ENCODE results near the gene NDUFS8. TPM values are rescaled to one million over a fixed set of nuclear protein-coding genes. Genes with fewer than 3 reads are reported as not detected.

NDUFS8 gene
- total and polyA plus RNA-seq, 12 donors: 330 to 774 (median 430) TPM

DNA sequence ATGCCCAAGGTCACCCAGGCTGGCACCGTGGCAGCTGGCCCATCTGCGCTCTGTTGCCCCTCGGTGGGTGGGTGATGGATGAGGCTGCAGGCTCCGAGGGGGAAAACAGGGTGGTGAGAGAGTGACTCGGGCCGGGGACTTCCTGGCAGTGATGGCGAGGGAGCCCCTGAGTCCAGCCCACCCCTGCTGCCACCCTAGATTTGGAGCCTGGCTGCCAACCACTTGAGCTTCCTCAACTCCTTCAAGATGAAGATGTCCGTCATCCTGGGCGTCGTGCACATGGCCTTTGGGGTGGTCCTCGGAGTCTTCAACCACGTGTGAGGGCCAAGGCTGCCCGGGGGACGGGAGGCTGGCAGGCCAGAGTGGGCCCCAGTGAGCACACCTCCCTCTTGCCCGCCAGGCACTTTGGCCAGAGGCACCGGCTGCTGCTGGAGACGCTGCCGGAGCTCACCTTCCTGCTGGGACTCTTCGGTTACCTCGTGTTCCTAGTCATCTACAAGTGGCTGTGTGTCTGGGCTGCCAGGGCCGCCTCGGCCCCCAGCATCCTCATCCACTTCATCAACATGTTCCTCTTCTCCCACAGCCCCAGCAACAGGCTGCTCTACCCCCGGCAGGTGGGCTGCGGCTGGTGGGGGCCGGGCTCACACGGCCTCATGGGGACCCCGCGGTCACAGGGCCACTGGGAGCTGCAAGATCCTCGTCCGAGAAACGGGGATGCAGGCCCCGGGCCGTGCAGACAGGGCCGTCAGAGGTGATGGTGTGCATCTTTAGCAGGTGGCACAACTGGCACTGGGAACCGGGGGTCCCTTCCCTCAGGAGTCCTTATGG, 18.4 kb downstream of the NDUFS8 start:
- no peak for DNase-seq
- TF ChIP-seq, protein P1, sequence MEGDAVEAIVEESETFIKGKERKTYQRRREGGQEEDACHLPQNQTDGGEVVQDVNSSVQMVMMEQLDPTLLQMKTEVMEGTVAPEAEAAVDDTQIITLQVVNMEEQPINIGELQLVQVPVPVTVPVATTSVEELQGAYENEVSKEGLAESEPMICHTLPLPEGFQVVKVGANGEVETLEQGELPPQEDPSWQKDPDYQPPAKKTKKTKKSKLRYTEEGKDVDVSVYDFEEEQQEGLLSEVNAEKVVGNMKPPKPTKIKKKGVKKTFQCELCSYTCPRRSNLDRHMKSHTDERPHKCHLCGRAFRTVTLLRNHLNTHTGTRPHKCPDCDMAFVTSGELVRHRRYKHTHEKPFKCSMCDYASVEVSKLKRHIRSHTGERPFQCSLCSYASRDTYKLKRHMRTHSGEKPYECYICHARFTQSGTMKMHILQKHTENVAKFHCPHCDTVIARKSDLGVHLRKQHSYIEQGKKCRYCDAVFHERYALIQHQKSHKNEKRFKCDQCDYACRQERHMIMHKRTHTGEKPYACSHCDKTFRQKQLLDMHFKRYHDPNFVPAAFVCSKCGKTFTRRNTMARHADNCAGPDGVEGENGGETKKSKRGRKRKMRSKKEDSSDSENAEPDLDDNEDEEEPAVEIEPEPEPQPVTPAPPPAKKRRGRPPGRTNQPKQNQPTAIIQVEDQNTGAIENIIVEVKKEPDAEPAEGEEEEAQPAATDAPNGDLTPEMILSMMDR (IDR thresholded peaks at IDR 0.05): no peak
- H3K36me3 ChIP-seq: peaks cover 0 to 97% (median 7%) of the 10 kb centered on the region in 9 donors
- H3K4me1 ChIP-seq: peaks cover 0 to 6% (median 0%) of the 10 kb centered on the region in 9 donors
- no peaks in the 10 kb centered on the region for H3K9me3 ChIP-seq
- ATAC-seq: no peak
- H3K27me3 ChIP-seq: no peaks in the 10 kb centered on the region
- H3K4me3 ChIP-seq: no peak overlapping the region
- H3K27ac ChIP-seq: no peak overlapping the region
- intact Hi-C loops (cut with DNase I): no loop called here
- 89 to 93% methylated on average over 35 of the region's 35 CpGs for WGBS, 2 donors

DNA sequence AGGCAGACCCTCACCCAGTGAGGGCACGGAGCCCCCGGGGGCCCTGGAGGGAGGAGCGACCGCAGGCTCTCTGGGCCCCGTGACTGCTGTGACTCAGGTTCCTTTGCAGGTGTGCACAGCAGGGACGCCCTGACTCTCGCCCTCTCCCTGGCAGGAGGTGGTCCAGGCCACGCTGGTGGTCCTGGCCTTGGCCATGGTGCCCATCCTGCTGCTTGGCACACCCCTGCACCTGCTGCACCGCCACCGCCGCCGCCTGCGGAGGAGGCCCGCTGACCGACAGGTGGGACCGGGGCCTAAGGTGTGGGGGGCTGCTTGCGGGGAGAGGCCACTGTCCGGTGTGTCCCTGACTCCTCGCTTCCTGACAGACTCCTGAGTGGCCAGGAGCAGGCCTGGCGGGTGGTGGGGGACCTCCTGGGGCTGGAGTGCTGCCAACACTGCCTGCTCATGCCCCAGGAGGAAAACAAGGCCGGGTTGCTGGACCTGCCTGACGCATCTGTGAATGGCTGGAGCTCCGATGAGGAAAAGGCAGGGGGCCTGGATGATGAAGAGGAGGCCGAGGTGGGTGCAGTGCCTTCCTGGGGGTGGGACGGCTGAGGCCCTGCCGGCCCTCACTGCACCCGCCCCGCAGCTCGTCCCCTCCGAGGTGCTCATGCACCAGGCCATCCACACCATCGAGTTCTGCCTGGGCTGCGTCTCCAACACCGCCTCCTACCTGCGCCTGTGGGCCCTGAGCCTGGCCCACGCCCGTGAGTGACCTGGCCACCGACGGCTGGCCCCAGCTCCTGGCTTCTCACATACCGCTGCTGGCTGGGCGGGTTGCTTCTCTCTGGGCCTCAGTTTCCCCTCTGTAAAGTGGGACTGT, 19.3 kb downstream of the NDUFS8 start:
- ATAC-seq: no peak
- DNase-seq: no peak
- TF ChIP-seq, protein P1 (IDR thresholded peaks at IDR 0.05): no peak
- intact Hi-C loops (cut with DNase I): no loop called here
- Histone ChIP-seq H3K27ac (no peak overlapping the region), H3K27me3 (no peaks in the 10 kb centered on the region), H3K4me1 (peaks cover 0 to 6% (median 0%) of the 10 kb centered on the region in 9 donors), H3K4me3 (no peak overlapping the region), H3K36me3 (peaks cover 0 to 92% (median 7%) of the 10 kb centered on the region in 9 donors), H3K9me3 (no peaks in the 10 kb centered on the region)
- WGBS, 2 donors: 89% methylated on average over 40 of the region's 40 CpGs

DNA sequence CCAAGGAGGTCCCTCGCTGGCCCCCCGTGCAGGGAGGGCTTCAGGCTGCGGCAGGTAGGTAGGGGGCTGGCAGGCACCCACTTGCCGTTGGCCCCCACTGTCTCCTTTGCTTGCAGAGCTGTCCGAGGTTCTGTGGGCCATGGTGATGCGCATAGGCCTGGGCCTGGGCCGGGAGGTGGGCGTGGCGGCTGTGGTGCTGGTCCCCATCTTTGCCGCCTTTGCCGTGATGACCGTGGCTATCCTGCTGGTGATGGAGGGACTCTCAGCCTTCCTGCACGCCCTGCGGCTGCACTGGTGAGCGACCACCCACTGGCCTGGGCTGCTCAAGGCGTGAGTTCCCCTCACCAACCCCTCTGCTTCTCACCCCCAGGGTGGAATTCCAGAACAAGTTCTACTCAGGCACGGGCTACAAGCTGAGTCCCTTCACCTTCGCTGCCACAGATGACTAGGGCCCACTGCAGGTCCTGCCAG, 19.9 kb downstream of the NDUFS8 start:
- TF ChIP-seq, protein P1 (IDR thresholded peaks at IDR 0.05): no peak
- Histone ChIP-seq H3K27me3 (no peaks in the 10 kb centered on the region), H3K36me3 (peaks cover 0 to 86% (median 7%) of the 10 kb centered on the region in 9 donors), H3K4me1 (peaks cover 0 to 6% (median 0%) of the 10 kb centered on the region in 9 donors), H3K27ac (no peak overlapping the region), H3K9me3 (no peaks in the 10 kb centered on the region), H3K4me3 (no peak overlapping the region)
- WGBS, 2 donors: 91 to 92% methylated on average over 18 of the region's 18 CpGs
- intact Hi-C loops (cut with DNase I): no loop called here
- ATAC-seq (no peak), DNase-seq (no peak)

All from heart right ventricle (tissue), 16 donors.